IPS-18c (cell line): Measurements from ENCODE around the gene COL25A1.

Experiments
- H3K4me3 ChIP-seq: 2 replicates; pipeline ENCODE4 v1.7.0; 2013; ENCODE audit warnings: low read depth, mild to moderate bottlenecking, low read length, moderate library complexity; ENCODE audit not compliant: insufficient read depth
- H3K9me3 ChIP-seq: one replicate; pipeline ENCODE4 v1.6.1; 2013; ENCODE audit warnings: mild to moderate bottlenecking, low read length, moderate library complexity; ENCODE audit not compliant: control insufficient read depth, insufficient read depth

The COL25A1 gene

DNA sequence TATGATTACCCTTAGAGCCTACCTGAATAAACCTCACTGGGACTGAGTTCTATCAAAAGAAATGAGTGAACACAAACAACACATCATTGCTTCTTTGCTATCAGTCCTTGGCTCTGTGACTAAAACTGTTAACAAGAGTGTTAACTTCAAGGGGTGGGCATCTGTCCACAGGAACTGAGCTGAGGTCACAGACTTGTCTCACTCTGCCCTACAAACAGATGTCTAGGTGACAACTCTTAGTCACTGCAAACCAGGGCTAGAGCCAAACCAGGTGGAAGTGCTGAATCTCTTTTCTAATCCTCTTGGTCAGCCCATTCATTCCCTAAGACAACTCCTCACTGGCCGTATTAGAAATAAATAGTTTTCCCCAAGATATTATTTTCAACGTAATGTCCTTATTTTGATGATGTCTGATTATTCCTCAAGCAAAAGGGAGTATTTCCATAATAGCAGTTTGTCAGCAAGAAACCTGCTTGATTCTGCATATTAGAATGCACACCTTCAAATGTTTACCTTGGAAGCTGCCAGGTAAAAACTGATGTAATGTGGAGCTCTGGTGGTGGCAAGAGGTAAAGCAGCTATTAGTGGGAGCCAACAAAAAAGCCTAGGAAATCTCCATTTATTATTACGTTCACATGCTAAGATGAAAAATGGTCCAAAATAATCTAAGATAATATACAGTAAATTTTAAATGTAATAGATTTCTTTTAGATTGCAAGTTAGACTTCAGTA is 4.0 kb downstream of the COL25A1 start:
- no peak overlapping the region for H3K4me3 ChIP-seq
- H3K9me3 ChIP-seq, result no peaks in the 10 kb centered on the region

DNA sequence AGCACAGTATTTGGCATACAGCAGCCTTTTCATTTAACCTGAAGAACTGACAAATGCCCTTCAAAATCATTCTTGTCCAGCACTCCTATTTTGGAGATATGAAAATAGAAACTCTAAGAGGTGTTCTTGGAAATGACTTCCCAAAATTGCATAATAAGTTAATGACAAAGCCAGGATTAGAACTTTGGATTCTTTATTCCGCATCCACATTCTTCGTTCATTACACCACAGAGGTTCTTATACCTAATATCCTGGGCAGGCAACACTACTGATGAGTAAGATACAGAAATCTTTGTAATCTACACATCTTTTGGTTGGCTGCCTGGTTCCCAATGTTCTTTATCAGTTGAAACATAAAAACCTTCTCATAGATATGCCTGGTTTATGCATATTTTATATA is 5.9 kb downstream of the COL25A1 start:
- H3K9me3 ChIP-seq, result no peaks in the 10 kb centered on the region

DNA sequence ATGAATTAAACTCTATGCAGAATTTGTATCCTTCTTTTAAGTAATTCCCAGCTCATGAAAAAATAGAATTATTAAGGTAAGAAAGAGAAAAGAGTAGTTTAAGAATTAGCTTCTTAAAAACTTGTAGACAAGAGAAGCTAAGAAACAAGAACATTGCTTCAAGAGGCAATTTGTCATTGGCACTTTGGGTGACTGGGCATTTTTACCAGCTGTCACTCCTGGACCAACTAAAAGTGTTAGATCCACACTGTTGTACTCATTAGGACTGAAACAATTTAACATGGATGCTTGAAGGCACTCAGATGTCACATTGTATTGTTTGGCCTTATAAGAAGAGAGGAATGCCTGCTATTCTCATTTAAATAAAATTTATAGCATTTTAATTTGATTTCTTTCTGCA is 7.4 kb downstream of the COL25A1 start:
- H3K4me3 ChIP-seq, result no peak overlapping the region
- no peaks in the 10 kb centered on the region for H3K9me3 ChIP-seq

More for the DNA sequence above, 5.9 kb downstream of the COL25A1 start:
- no peak overlapping the region for H3K4me3 ChIP-seq

DNA sequence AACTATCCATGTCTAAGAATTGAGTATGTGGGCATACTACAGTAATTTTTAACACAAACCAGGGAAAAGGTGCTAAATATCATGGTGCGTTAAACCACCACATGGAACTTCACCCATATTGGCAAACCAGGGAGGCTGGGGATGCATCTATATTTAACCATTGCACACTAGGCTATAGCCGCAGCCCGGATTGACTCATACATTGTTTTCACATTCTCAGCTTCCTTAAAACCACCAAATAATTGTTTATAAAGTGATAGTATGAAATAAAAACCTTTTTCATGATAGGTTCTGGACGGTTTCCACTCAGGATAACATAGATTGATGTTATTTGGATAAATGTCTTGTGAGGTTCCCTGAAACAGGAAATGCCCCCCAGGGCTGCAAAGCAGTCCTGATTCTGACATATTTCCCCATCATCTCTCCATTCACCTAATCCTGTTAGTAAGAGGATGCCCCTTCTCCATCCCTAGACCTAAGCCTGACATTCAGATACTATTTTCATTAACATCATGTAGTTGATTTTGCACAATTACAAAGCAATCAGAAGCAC is 7.9 kb downstream of the COL25A1 start:
- Histone ChIP-seq H3K9me3 (no peaks in the 10 kb centered on the region), H3K4me3 (no peak overlapping the region)

DNA sequence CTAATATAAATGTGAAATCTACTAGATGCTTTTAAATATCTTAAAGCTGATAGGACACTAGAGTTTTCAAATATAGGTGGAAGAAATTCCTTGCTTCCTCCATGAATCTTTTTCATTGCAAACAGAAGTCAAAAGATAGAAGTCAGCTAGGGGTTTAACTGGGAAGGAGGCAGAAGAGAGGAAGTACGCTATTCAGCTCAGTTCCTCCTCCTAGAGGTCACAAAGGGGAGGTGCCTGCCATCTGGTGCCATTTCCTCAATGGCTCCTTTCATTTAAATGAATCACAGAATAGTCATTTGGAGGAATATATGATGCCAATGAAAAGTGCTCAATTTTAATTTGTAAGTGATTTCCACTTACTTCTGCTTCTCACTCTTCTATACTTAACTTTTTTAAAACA is 8.5 kb downstream of the COL25A1 start:
- Histone ChIP-seq H3K4me3 (no peak overlapping the region), H3K9me3 (no peaks in the 10 kb centered on the region)

DNA sequence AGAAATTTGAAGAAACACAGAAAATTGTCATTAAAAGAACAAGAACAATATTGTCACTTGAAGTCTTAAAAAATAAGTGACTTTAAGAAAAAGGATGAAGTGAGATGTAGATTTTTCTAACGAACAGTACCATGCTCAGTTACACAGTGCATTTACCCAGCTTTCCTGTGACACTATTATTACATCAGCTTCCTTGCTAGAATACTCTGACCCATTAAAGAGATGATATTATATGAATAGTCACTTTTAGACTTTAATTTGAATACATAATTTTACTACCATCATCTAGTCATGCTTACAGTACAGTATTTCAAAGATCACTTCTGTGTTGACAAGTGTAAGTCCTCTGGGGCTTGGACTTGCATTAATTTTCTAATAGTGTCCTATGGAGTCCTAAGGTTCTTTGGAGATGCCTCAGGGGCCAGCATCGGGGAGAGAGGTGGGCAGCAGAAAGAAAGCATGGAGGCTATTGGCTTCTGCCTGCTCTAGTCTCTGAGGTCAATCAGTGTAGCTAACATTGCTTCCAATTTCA is 10.7 kb downstream of the COL25A1 start:
- no peaks in the 10 kb centered on the region for H3K9me3 ChIP-seq
- H3K4me3 ChIP-seq, result no peak overlapping the region

DNA sequence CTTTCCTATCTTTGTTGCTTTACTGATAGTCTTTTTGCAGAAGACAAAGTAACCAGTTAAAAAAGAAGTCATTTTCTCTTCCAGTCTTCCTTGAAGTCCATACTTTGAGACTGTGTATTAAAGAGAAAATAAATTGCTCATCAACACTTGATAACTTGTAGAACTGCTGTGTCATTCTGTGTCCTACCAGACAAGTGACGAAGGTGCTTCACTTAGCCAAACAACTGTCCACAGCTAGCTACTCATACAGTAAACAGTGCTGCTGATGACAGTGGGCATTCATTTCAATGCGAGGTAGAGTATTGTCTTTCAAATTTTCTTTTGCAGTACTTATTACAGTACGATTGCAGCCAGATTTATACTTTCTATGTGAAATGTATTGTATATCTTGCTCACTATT is 11.5 kb downstream of the COL25A1 start:
- H3K4me3 ChIP-seq, result no peak overlapping the region
- H3K9me3 ChIP-seq, result no peaks in the 10 kb centered on the region

DNA sequence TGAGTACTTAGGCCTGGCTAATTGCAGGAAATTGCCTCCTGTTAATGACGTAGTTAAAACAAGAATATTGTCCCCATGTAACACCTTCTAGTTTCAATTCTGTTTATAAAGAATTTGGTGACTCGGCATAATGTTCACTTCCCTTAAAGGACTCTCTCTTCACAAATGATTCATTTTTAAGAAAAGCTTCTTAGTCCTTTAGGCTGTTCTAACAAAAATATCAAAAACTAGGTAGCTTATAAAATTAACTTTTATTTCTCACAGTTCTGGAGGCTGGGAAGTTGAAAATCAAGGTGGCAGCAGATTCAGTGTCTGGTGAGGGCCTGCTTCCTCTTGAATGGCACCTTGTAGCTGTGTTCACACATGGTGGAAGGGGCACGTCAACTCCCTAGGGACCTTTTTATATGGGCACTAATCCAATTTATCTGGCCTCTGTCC is 23.8 kb downstream of the COL25A1 start:
- H3K9me3 ChIP-seq, result no peaks in the 10 kb centered on the region
- no peak overlapping the region for H3K4me3 ChIP-seq

DNA sequence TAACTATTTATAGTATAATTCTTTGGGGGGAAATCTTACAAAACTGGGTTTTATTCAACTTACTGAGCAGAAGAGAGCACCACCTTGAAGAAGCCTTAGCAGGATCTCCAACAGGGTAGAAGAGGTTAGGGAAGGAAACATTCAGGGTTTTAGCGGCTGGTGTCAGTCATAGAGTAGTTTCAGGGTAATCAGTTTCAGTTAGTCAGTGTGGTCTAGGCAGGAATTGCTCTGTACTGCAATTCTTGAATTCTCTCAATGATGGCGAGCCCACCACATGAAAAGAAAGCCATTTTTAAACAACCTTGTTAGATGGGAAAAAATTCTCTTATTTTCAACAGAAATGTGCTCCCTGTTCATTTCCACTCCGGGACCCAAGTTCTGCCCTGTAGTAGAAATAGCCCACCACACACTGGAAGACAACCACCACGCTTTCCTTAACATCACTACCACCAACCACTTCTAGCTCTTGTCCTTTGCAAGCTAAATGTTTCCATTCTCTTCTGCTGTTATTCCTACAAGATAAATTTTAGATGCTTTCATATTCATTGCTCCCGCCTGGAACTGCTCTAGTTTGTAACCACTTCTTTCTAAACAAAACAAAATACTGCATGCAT is 25.9 kb downstream of the COL25A1 start:
- H3K4me3 ChIP-seq, result no peak overlapping the region
- no peaks in the 10 kb centered on the region for H3K9me3 ChIP-seq

DNA sequence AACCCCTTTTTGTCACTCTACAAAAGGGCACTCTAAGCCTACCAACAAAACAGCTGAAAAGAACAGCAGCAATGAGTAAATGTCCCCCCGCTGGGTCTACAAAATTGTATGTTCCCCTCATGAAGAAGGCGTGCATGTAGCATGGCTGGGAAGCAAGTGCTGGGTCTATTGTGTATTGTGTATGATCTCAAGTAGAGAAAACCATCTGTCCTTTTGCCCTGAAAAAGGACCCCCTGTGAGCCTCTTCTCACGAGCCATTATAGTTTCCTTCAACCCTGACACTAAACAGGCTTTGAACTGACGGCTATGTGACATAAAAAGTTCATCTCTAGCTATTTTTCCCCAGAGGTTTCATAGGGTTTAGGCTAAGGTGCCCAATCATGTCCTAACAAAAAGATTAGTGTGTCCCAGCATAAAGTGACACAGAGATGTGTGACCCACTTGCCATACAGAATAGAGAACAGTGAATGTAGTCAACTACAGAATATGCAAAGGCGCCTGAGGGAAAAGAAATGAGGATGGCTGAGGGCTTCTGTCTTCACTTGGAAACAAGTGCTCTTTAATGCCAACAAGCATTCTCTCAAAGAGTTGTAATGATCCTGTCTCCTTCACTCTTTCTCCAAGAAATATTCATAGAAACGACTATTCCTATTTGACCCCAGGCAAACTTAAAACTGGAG is 27.3 kb downstream of the COL25A1 start:
- H3K9me3 ChIP-seq, result no peaks in the 10 kb centered on the region
- no peak overlapping the region for H3K4me3 ChIP-seq

DNA sequence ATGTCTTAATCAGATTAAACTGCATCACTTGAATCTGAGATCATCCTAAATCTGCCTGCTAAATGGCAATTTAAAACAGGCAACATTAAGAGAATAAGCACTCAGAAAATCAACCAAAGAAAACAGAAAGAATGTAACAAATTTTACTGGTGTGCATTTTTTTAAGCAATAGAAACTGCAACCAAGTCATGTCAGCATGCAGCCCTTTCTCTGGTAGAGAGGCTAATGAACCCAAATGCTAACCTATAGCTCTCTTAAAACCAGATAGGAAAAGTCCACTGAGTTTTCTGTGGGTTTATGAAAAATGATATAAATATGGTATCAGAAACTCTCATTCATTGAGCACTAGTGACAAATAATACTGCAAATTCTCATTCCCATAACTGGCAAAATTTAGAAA is 35.6 kb downstream of the COL25A1 start:
- Histone ChIP-seq H3K4me3 (no peak overlapping the region), H3K9me3 (no peaks in the 10 kb centered on the region)

DNA sequence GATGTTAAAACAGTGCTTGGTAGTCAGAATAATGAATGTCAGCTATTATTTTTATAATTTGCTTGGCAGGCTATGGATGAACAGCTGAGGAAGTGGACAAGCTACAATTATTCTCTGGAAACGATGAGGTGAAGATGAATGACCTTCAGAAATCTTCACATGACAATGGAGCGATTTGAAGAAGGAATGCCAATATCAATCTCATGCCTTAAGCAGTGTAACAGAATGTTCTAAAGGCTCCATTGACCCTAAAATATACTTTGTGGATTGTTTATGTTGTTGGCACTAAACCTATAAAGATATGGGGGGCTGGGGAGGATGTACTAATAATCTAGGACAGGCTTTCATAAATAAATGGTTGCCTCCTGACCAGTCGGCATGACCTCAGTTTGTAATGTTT is 36.2 kb downstream of the COL25A1 start:
- H3K4me3 ChIP-seq, result no peak overlapping the region
- H3K9me3 ChIP-seq, result no peaks in the 10 kb centered on the region

DNA sequence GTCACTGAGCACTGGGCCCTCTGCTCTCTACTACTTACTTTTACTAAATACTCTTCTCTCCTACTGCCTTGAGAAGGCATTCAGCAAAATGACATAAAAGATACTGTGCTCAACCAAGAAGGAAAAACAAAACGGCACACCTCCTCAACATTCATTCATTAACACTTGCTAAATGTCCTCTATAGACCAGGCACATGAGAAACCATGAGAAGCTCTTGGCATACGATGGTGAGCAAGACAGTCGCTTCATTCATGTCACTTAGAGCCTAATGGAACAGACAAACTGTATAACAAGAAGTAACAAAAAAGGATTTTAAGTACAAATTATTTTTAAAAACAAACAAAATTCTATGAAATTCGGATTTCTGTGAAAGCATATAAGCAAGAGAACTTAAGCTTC is 38.7 kb downstream of the COL25A1 start:
- Histone ChIP-seq H3K4me3 (no peak overlapping the region), H3K9me3 (no peaks in the 10 kb centered on the region)

DNA sequence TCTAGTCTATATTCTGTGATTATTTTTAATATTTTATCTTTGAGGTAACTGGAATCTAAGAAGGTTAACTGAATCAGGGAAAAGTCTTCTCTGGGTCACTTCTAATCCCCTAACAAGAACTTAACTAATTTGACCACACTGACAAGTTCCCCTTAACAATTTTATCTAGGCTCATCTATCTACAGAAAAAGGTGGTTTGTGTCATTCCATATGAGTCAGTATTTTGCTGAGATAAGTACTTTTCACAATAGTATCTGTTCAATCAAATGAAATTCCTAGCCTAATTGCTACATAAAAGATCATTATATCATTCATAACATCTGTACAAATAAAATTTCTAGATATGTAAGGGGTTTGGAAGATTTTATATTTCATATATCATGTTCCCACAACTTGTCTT is 45.6 kb downstream of the COL25A1 start:
- Histone ChIP-seq H3K9me3 (no peaks in the 10 kb centered on the region), H3K4me3 (no peak overlapping the region)

DNA sequence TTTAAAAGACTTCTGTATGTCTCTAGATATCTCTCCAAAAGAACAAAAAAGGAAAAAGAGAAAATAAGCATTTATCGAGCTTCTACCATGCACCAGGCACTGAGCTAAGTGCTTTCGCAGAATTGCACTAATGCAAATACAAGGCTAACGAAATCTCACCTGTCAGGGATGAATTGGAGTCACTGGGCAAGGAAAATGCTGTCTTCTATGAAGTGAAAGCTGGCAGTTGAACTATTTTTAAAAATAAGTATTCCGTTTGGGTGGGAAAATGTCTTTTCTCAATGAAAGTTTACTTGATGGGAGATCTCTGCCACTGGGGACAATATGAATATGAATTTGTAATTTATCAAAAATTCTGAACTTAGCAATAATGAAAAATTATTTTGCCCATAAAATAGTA is 47.6 kb downstream of the COL25A1 start:
- no peak overlapping the region for H3K4me3 ChIP-seq
- H3K9me3 ChIP-seq, result no peaks in the 10 kb centered on the region

DNA sequence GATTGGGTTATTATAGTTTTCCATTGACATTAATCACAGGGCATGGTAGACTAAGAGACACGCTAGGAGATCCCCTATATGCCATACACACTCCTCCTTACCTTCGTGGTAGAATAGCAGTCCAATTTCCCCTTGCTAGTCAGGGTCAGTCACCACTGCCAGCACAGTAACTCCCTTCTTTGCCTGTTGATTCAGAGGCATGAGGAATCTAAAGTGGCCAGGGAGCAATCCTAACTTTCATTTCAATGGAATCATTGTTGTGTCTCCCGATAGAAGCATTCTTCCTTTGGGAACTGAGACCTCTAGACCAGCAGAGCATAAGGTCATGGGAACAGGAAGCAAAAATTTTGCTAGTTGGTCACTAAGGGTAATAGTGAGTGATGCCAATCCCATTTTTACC is 51.1 kb downstream of the COL25A1 start:
- no peaks in the 10 kb centered on the region for H3K9me3 ChIP-seq
- H3K4me3 ChIP-seq, result no peak overlapping the region

DNA sequence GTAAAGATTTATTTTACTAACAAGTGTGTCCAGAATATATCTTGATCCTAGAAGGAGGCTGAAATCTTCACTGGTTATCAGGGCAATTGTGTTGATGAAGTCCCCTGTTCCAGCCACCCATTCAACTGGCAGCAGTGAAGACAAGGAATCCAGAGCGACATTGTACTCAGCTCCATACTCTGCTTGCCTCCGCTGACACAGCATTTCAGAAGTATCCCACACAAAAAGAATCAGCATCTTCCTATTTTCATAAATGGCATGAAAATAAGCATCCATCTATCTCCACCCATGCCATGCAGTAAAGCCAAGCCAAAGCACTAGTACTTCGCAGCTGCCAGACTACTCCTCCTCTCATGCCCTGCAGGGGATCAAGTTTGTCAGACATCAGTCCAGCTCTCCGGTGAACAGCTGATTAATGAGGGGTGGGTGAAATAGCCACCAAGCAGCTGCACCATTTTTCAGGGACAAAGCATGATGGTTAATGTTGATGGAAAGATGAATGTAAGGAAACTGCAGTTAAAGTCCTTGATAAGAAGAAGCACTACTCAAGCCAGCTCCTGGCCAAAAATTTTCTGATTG is 54.0 kb downstream of the COL25A1 start:
- Histone ChIP-seq H3K4me3 (no peak overlapping the region), H3K9me3 (no peaks in the 10 kb centered on the region)
